Kidney (tissue), 14 donors: ENCODE data around the gene PMEPA1. TPM values are rescaled to one million over a fixed set of nuclear protein-coding genes. Genes with fewer than 3 reads are reported as not detected.
"Not testable (repeated sequence)": the region's sequence is repeated elsewhere in the genome, so short reads cannot be mapped to it uniquely, and the experiment has no call there.

Experiments used
- DNase-seq, 5 donors: peaks; one replicate each; pipeline ENCODE4 v3.0.0-alpha.2; 2013 to 2020
- FAIRE-seq: peaks from 2 replicates; lab custom pipeline; 2012; peaks lifted over from hg19 to GRCh38; lab: Jason Lieb, UNC
- H3K27ac ChIP-seq, 2 donors: one replicate each; pipeline ENCODE4 v1.7.0; 2013; ENCODE audit warnings: low read depth in 2 of 2, low read length in 2 of 2, inconsistent platforms in 1 of 2
- H3K27me3 ChIP-seq: one replicate; pipeline ENCODE4 v1.7.1; 2013; ENCODE audit warnings: low read length, inconsistent platforms; ENCODE audit not compliant: control insufficient read depth, insufficient read depth
- H3K36me3 ChIP-seq, 3 donors: one replicate each; pipeline versions ENCODE4 v1.7.0 to v1.7.1; 2013; ENCODE audit warnings: low read length in 3 of 3, control low read depth in 1 of 3, inconsistent platforms in 1 of 3; ENCODE audit not compliant: insufficient read depth in 3 of 3, control insufficient read depth in 2 of 3
- H3K4me1 ChIP-seq, 3 donors: one replicate each; pipeline versions ENCODE4 v1.7.0 to v1.7.1; 2013; ENCODE audit warnings: low read length in 3 of 3, inconsistent platforms in 1 of 3, low read depth in 1 of 3; ENCODE audit not compliant: control insufficient read depth in 2 of 3, insufficient read depth in 2 of 3
- H3K4me3 ChIP-seq, 3 donors: one replicate each; pipeline versions ENCODE4 v1.7.0 to v1.8.1; 2013; ENCODE audit warnings: low read length in 3 of 3, control low read depth in 1 of 3, inconsistent platforms in 1 of 3
- H3K9ac ChIP-seq, 3 donors: one replicate each; pipeline versions ENCODE4 v1.7.0 to v1.7.1; 2013; ENCODE audit warnings: low read length in 3 of 3, control low read depth in 1 of 3, inconsistent platforms in 1 of 3
- H3K9me3 ChIP-seq, 3 donors: one replicate each; pipeline versions ENCODE4 v1.7.0 to v1.7.1; 2013; ENCODE audit warnings: low read length in 3 of 3, control low read depth in 1 of 3, inconsistent platforms in 1 of 3; ENCODE audit not compliant: control insufficient read depth in 2 of 3, insufficient read depth in 1 of 3
- CTCF ChIP-seq: IDR thresholded peaks from 3 replicates; pipeline ENCODE4 v1.5.1; 2012; ENCODE audit warnings: mild to moderate bottlenecking, moderate library complexity, borderline replicate concordance; ENCODE audit not compliant: insufficient read depth; ENCODE audit errors: extremely low read depth
- intact Hi-C: fragments of 100-400 bp; cut with DNase I; formaldehyde crosslinking; loops from one replicate; pipeline ENCODE4 v1.11.1; 2022
- polyA plus RNA-seq: library from polyadenylated mRNA; stranded (reverse); fragments of 350-450 nt; fragmentation: Illumina TruSeq; extraction: RNeasy Lipid Tissue Mini Kit (QIAGEN cat#74804); gene quantifications from one replicate; pipeline ENCODE4 v1.2.3, GENCODE V29; 2014; ENCODE audit warnings: low read depth, low replicate concordance; ENCODE audit not compliant: insufficient read depth
- total RNA-seq: library from RNA; stranded (reverse); fragmentation: NEBNext Ultra II Directional; extraction: Animal tissue kit (Norgen Biotek cat#: 25700); gene quantifications from one replicate; pipeline ENCODE4 v1.2.1, GENCODE V29; 2021
- donor health status: control.
- donor health status: control.
- donor health status: control.
- donor health status: control.
- donor health status: control.
- donor health status: DM: yes; HTN: yes; CAD: no.
- donor health status: Normal renal cell carcinoma (clear cell type).

Gene PMEPA1
- total and polyA plus RNA-seq, 2 donors from 2014 or later = 12.9 to 30.4 TPM

GRCh38 chr20:57630061-57630460, 79.8 kb downstream of the PMEPA1 start:
- intact Hi-C loops = no loop called here
- peaks cover 0 to 3% (median 0%) of the 10 kb centered on the region in 3 donors for H3K4me1 ChIP-seq
- TF ChIP-seq CTCF = no peak
- FAIRE-seq = no peak
- H3K4me3 ChIP-seq = no peak overlapping the region
- no peak overlapping the region for H3K27ac ChIP-seq
- no peaks in the 10 kb centered on the region for H3K27me3 ChIP-seq
- no peak overlapping the region for H3K9ac ChIP-seq
- H3K36me3 ChIP-seq = no peaks in the 10 kb centered on the region
- DNase-seq = peak in 1 of 5 donors; percentile 52
- peaks cover 0 to under 1% (median 0%) of the 10 kb centered on the region in 3 donors for H3K9me3 ChIP-seq

- DNase-seq, FAIRE-seq, H3K27ac ChIP-seq, H3K9ac ChIP-seq, H3K27me3 ChIP-seq, H3K9me3 ChIP-seq, intact Hi-C loops, H3K4me1 ChIP-seq, H3K36me3 ChIP-seq, H3K4me3 ChIP-seq: not testable (repeated sequence)
These were observed 80.3 kb downstream of the PMEPA1 start for GRCh38 chr20:57629491-57629901.

GRCh38 chr20:57628962-57629308, 80.9 kb downstream of the PMEPA1 start:
- H3K27ac ChIP-seq, H3K9ac ChIP-seq, H3K4me1 ChIP-seq, H3K36me3 ChIP-seq, H3K4me3 ChIP-seq, H3K9me3 ChIP-seq, FAIRE-seq, intact Hi-C loops, H3K27me3 ChIP-seq: not testable (repeated sequence)
- peak in 1 of 5 donors; percentile 75 for DNase-seq

- Histone ChIP-seq H3K27ac (peak overlapping the region; percentile 48 to 49), H3K9me3 (peaks cover 0 to 5% (median 3%) of the 10 kb centered on the region in 3 donors), H3K36me3 (no peaks in the 10 kb centered on the region), H3K9ac (no peak overlapping the region), H3K27me3 (no peaks in the 10 kb centered on the region), H3K4me1 (peaks cover 0 to 3% (median 0%) of the 10 kb centered on the region in 3 donors), H3K4me3 (no peak overlapping the region)
- peak in 4 of 5 donors; percentile 8 to 84 (median 51) for DNase-seq
- intact Hi-C loops = no loop called here
- TF ChIP-seq CTCF = no peak
- peak; percentile 19 for FAIRE-seq
These were observed 81.5 kb downstream of the PMEPA1 start for GRCh38 chr20:57628047-57628961.
